GM12892 (cell line): ENCODE measurements around the gene ALDH2.
"Not testable (repeated sequence)": the region's sequence is repeated elsewhere in the genome, so short reads cannot be mapped to it uniquely, and the experiment has no call there.

ENCODE experiments used
- POLR2A ChIP-seq: IDR thresholded peaks from 2 replicates; pipeline ENCODE4 v1.6.1; 2011; ENCODE audit warnings: low read depth, low read length, control low read depth
- POLR2AphosphoS5 ChIP-seq: IDR thresholded peaks from 2 replicates; pipeline ENCODE4 v1.6.1; 2011; ENCODE audit warnings: low read depth, low read length, control low read depth
- TAF1 ChIP-seq: IDR thresholded peaks from 2 replicates; pipeline ENCODE4 v1.6.1; 2011; ENCODE audit warnings: low read depth, mild to moderate bottlenecking, control low read depth, low read length, borderline replicate concordance

DNA sequence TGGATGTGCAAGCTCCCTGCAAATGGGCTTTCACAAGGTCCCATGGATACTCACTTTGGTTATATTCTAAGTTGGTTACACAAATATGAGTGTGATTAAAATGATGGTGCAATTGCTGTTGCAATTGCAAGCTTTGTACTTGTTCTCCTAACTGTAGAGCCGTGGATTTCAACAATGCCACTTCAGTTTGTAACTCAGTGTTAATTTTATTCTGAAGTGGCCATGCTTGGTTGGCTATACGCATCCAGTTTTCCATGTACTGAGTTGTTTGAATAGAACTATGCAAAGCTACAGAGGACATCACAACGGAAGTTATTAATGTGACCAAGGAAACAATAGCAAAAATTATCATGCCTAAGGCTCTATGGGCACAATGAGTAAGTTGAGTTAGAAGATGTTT is 50.2 kb downstream of the ALDH2 start:
- TF ChIP-seq POLR2AphosphoS5, POLR2A, TAF1: not testable (repeated sequence)
